GM18505 (cell line): ENCODE results near the gene LPP.

Experiments
- ATAC-seq: cut with Tn5 transposase; IDR thresholded peaks from one replicate; pipeline ENCODE4 v1.9.1; 2021; ENCODE audit not compliant: unreplicated experiment
- POLR2A ChIP-seq: IDR thresholded peaks from 4 replicates; pipeline ENCODE4 v1.6.1; 2011; ENCODE audit warnings: borderline replicate concordance; ENCODE audit not compliant: insufficient read depth, insufficient read length; ENCODE audit errors: extremely low read depth

LPP gene

GRCh38 chr3:188752850-188753249, 598.9 kb downstream of the LPP start:
- ATAC-seq = peak; percentile 26
- TF ChIP-seq POLR2A = no peak

- no peak for TF ChIP-seq POLR2A
- ATAC-seq = no peak
Measured at GRCh38 chr3:188754267-188754666, 600.3 kb downstream of the LPP start.

- no peak for ATAC-seq
- no peak for TF ChIP-seq POLR2A
Measured at GRCh38 chr3:188756241-188756640, 602.3 kb downstream of the LPP start.

GRCh38 chr3:188759336-188760005, 605.5 kb downstream of the LPP start:
- ATAC-seq = no peak
- TF ChIP-seq POLR2A = no peak

GRCh38 chr3:188760408-188760807, 606.5 kb downstream of the LPP start:
- no peak for ATAC-seq
- no peak for TF ChIP-seq POLR2A

GRCh38 chr3:188761439-188761838, 607.5 kb downstream of the LPP start:
- TF ChIP-seq POLR2A = no peak
- no peak for ATAC-seq

GRCh38 chr3:188761964-188762363, 608.0 kb downstream of the LPP start:
- no peak for TF ChIP-seq POLR2A
- no peak for ATAC-seq

GRCh38 chr3:188764609-188765008, 610.7 kb downstream of the LPP start:
- no peak for ATAC-seq

GRCh38 chr3:188769831-188770230, 615.9 kb downstream of the LPP start:
- no peak for ATAC-seq
- TF ChIP-seq POLR2A = no peak

More at GRCh38 chr3:188764609-188765008, 610.7 kb downstream of the LPP start:
- no peak for TF ChIP-seq POLR2A

- no peak for ATAC-seq
- TF ChIP-seq POLR2A = no peak
Measured at GRCh38 chr3:188772886-188773285, 618.9 kb downstream of the LPP start.

GRCh38 chr3:188775412-188775811, 621.5 kb downstream of the LPP start:
- no peak for TF ChIP-seq POLR2A
- no peak for ATAC-seq

- TF ChIP-seq POLR2A = no peak
- no peak for ATAC-seq
Measured at GRCh38 chr3:188776447-188776846, 622.5 kb downstream of the LPP start.

- ATAC-seq = no peak
- TF ChIP-seq POLR2A = no peak
Measured at GRCh38 chr3:188778091-188778852, 624.3 kb downstream of the LPP start.
